ENCODE measurements around the gene ZNF91.

Gene ZNF91

GRCh38 chr19:23407616-23408133 lies 12.4 kb upstream of the ZNF91 start:
- no peak overlapping the region for H3K4me3 ChIP-seq (replicated peaks; ENCODE audit: insufficient read depth, low read length)
- TF ChIP-seq CTCF (IDR thresholded peaks at IDR 0.05; ENCODE audit: insufficient read depth, low read length), result no peak
- TF ChIP-seq REST (IDR thresholded peaks at IDR 0.05; ENCODE audit: insufficient replicate concordance, low read depth), result no peak
- no peak for TF ChIP-seq POLR2AphosphoS5 (IDR thresholded peaks at IDR 0.05; ENCODE audit: low read depth)
- TF ChIP-seq SPI1 (IDR thresholded peaks at IDR 0.05; ENCODE audit: borderline replicate concordance, low read depth), result no peak
- no peak for TF ChIP-seq GABPA (IDR thresholded peaks at IDR 0.05; ENCODE audit: low read depth)
- no peaks in the 10 kb centered on the region for H3K27me3 ChIP-seq (ENCODE audit: insufficient read depth, poor library complexity, severe bottlenecking)
- H3K27ac ChIP-seq (replicated peaks), result no peak overlapping the region
- no peak for DNase-seq (ENCODE audit: low read depth in 1 of 2, low spot score in 1 of 2)

- no peak for DNase-seq (ENCODE audit: low read depth in 1 of 2, low spot score in 1 of 2)
- no peak for TF ChIP-seq GABPA (IDR thresholded peaks at IDR 0.05; ENCODE audit: low read depth)
- TF ChIP-seq SPI1 (IDR thresholded peaks at IDR 0.05; ENCODE audit: borderline replicate concordance, low read depth), result no peak
- TF ChIP-seq REST (IDR thresholded peaks at IDR 0.05; ENCODE audit: insufficient replicate concordance, low read depth), result no peak
- TF ChIP-seq CTCF (IDR thresholded peaks at IDR 0.05; ENCODE audit: insufficient read depth, low read length), result no peak
- no peak for TF ChIP-seq POLR2AphosphoS5 (IDR thresholded peaks at IDR 0.05; ENCODE audit: low read depth)
- Histone ChIP-seq H3K27me3 (ENCODE audit: insufficient read depth, poor library complexity, severe bottlenecking) (no peaks in the 10 kb centered on the region), H3K27ac (replicated peaks) (no peak overlapping the region), H3K4me3 (replicated peaks; ENCODE audit: insufficient read depth, low read length) (no peak overlapping the region)
Observed at GRCh38 chr19:23406721-23407120, 11.4 kb upstream of the ZNF91 start.

DNA sequence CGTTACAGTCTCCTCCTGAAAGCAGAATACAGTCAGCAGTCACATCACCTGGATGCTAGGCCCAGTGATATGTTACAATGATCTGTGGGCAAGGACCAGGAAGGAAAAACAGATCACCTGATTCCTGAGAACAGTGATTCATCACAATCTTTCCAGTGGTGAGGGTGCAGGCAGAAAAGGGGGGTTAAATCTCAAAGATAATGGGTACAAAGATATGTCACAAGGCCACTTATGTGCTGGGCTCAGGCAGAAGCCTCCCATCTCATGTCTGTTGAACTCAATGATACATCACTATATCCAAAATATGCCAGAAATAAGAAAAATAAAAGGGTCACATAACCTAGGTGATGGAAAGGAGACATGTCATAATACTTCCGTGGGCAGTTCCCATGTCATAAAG lies 10.8 kb upstream of the ZNF91 start:
- no peaks in the 10 kb centered on the region for H3K27me3 ChIP-seq (ENCODE audit: insufficient read depth, poor library complexity, severe bottlenecking)
- DNase-seq (ENCODE audit: low read depth in 1 of 2, low spot score in 1 of 2), result no peak
- TF ChIP-seq CTCF (IDR thresholded peaks at IDR 0.05; ENCODE audit: insufficient read depth, low read length), result no peak
- TF ChIP-seq SPI1 (IDR thresholded peaks at IDR 0.05; ENCODE audit: borderline replicate concordance, low read depth), result no peak
- TF ChIP-seq GABPA (IDR thresholded peaks at IDR 0.05; ENCODE audit: low read depth), result no peak
- TF ChIP-seq POLR2AphosphoS5 (IDR thresholded peaks at IDR 0.05; ENCODE audit: low read depth), result no peak
- TF ChIP-seq REST (IDR thresholded peaks at IDR 0.05; ENCODE audit: insufficient replicate concordance, low read depth), result no peak
- no peak overlapping the region for H3K27ac ChIP-seq (replicated peaks)
- H3K4me3 ChIP-seq (replicated peaks; ENCODE audit: insufficient read depth, low read length), result no peak overlapping the region
